HEK293 (cell line): Measurements from ENCODE around the gene POLD3.

Source experiments
- CTCF ChIA-PET: fragments of 350-600 bp; formaldehyde crosslinking; extraction: SDS; loops from one replicate; lab custom pipeline; 2021; ENCODE audit warnings: antibody characterized with exemption; lab: Yijun Ruan, JAX
- POLR2A ChIA-PET: fragments of 300-600 bp; formaldehyde crosslinking; extraction: SDS; loops from one replicate; lab custom pipeline; 2020; ENCODE audit warnings: antibody characterized with exemption, inconsistent platforms; lab: Yijun Ruan, JAX
- H3K27ac ChIP-seq: fragments of 200-500 bp; sonication (Bioruptor generic); 2 replicates; pipeline ENCODE4 v1.5.1; 2014; ENCODE audit warnings: low read depth, low read length, control low read depth, inconsistent platforms; ENCODE audit errors: extremely low read depth
- H3K36me3 ChIP-seq, 2 experiments: fragments of 200-500 bp in 1 of 2; sonication (Bioruptor generic) in 1 of 2; 1 replicate in 1 of 2; 2 replicates in 1 of 2; pipeline ENCODE4 v1.5.1; 2014 to 2017; ENCODE audit warnings: inconsistent platforms in 2 of 2, low read length in 2 of 2; ENCODE audit not compliant: control insufficient read depth in 2 of 2, insufficient read depth in 1 of 2
- H3K4me1 ChIP-seq: fragments of 200-500 bp; sonication (Bioruptor generic); 2 replicates; pipeline ENCODE4 v1.5.1; 2014; ENCODE audit warnings: mild to moderate bottlenecking, low read length, inconsistent platforms; ENCODE audit not compliant: control insufficient read depth, insufficient read depth
- H3K4me3 ChIP-seq: 2 replicates; pipeline ENCODE4 v1.5.1; 2011; ENCODE audit warnings: low read depth, mild to moderate bottlenecking, control low read depth, low read length, moderate library complexity
- H3K9me3 ChIP-seq: fragments of 200-500 bp; sonication (Bioruptor generic); 2 replicates; pipeline ENCODE4 v1.5.1; 2014; ENCODE audit warnings: low read depth, low read length, inconsistent platforms; ENCODE audit not compliant: control insufficient read depth, insufficient read depth
- BCL6B ChIP-seq: fragments of 450-650 bp; formaldehyde crosslinking; IDR thresholded peaks from 2 replicates; pipeline ENCODE4 v1.5.1; 2017; ENCODE audit warnings: missing biosample characterization, missing genetic modification characterization
- CTCF ChIP-seq: fragments of 450-650 bp; formaldehyde crosslinking; IDR thresholded peaks from 2 replicates; pipeline ENCODE4 v1.5.1; 2016; ENCODE audit warnings: missing biosample characterization, missing genetic modification characterization
- PATZ1 ChIP-seq: fragments of 450-650 bp; formaldehyde crosslinking; IDR thresholded peaks from 2 replicates; pipeline ENCODE4 v1.5.1; 2016; ENCODE audit warnings: missing biosample characterization, missing genetic modification characterization
- PRDM10 ChIP-seq: fragments of 450-650 bp; formaldehyde crosslinking; IDR thresholded peaks from 2 replicates; pipeline ENCODE4 v1.5.1; 2016; ENCODE audit warnings: missing biosample characterization, missing genetic modification characterization
- TCF7L2 ChIP-seq: IDR thresholded peaks from 2 replicates; pipeline ENCODE4 v1.6.1; 2011; ENCODE audit warnings: low read depth, mild to moderate bottlenecking, inconsistent platforms, low read length, moderate library complexity, borderline replicate concordance
- ZBTB20 ChIP-seq: fragments of 450-650 bp; formaldehyde crosslinking; IDR thresholded peaks from 2 replicates; pipeline ENCODE4 v1.5.1; 2016; ENCODE audit warnings: missing biosample characterization, missing genetic modification characterization
- ZNF221 ChIP-seq: fragments of 450-650 bp; formaldehyde crosslinking; IDR thresholded peaks from 2 replicates; pipeline ENCODE4 v1.5.1; 2017; ENCODE audit warnings: missing biosample characterization, missing genetic modification characterization, borderline replicate concordance
- ZNF23 ChIP-seq: fragments of 450-650 bp; formaldehyde crosslinking; IDR thresholded peaks from 2 replicates; pipeline ENCODE4 v1.5.1; 2016; ENCODE audit warnings: missing biosample characterization, missing genetic modification characterization, borderline replicate concordance
- ZNF629 ChIP-seq: fragments of 450-650 bp; formaldehyde crosslinking; IDR thresholded peaks from 2 replicates; pipeline ENCODE4 v1.5.1; 2017; ENCODE audit warnings: missing biosample characterization, missing genetic modification characterization
- ZNF658 ChIP-seq: fragments of 450-650 bp; formaldehyde crosslinking; IDR thresholded peaks from 2 replicates; pipeline ENCODE4; 2016; ENCODE audit warnings: missing biosample characterization, missing genetic modification characterization
- ZNF701 ChIP-seq: fragments of 450-650 bp; formaldehyde crosslinking; IDR thresholded peaks from 2 replicates; pipeline ENCODE4 v1.5.1; 2016; ENCODE audit warnings: missing biosample characterization, missing genetic modification characterization
- ZSCAN23 ChIP-seq: fragments of 450-650 bp; formaldehyde crosslinking; IDR thresholded peaks from 2 replicates; pipeline ENCODE4 v1.5.1; 2016; ENCODE audit warnings: missing biosample characterization, missing genetic modification characterization
- TF ChIP-seq, protein P1 (sequence below): fragments of 450-650 bp; formaldehyde crosslinking; IDR thresholded peaks from 2 replicates; pipeline ENCODE4 v1.5.1; 2016; ENCODE audit warnings: missing biosample characterization, missing genetic modification characterization

The POLD3 gene

DNA sequence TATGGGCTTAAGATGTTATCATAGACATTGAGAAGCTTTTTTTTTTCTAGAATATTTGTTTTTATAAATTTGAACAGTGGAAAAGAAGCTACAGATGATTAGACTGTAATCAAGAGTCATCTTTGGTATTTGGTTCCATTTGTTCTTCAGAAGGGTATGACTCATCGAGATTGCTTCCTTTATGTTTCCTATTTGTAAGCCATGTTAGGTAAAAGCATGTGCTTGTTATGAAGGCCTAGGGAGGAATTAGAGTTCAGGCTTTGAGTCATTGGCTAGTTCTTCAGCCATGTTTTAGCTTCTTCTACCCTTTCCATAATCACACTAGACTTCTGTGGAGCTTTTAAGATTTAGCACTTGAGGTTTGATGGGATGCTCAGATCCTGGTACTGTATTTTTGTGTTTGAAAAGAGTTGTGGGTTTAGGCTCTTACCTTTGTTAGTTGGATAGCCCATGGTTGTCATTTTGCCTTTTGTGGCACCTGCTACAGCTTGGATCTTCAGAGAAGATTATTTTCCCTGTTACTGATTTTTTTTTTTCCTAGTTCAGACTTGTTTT is 44.3 kb downstream of the POLD3 start:
- ChIA-PET POLR2A (no interaction called here), CTCF (interaction anchor here (0.6 to 0.9 kb wide), 2 partner anchors 27 to 1301 kb away, joined by 3 read pairs; no protein-coding TSS in a partner anchor)
- Histone ChIP-seq H3K36me3 (peaks cover 7 to 47% of the 10 kb centered on the region in 2 experiments; a peak in 2 of 3 replicates), H3K4me3 (no peak overlapping the region), H3K27ac (no peak overlapping the region), H3K9me3 (no peaks in the 10 kb centered on the region), H3K4me1 (peaks cover 14% of the 10 kb centered on the region)
- TF ChIP-seq ZNF23 (tag by site-specific recombination) (no peak), ZNF221 (tag by site-specific recombination) (no peak), ZNF629 (tag by site-specific recombination) (no peak), ZBTB20 (tag by site-specific recombination) (no peak), ZNF658 (no peak), ZNF701 (tag by site-specific recombination) (no peak), TCF7L2 (no peak), CTCF (no peak)

- Histone ChIP-seq H3K36me3 (peaks cover 7 to 57% of the 10 kb centered on the region in 2 experiments), H3K4me3 (no peak overlapping the region), H3K9me3 (no peaks in the 10 kb centered on the region), H3K4me1 (peaks cover 14% of the 10 kb centered on the region), H3K27ac (no peak overlapping the region)
- CTCF ChIA-PET = interaction anchor here (0.6 to 0.9 kb wide), 3 partner anchors 64 to 89 kb away, joined by 3 read pairs; no protein-coding TSS in a partner anchor
- TF ChIP-seq, protein P1, sequence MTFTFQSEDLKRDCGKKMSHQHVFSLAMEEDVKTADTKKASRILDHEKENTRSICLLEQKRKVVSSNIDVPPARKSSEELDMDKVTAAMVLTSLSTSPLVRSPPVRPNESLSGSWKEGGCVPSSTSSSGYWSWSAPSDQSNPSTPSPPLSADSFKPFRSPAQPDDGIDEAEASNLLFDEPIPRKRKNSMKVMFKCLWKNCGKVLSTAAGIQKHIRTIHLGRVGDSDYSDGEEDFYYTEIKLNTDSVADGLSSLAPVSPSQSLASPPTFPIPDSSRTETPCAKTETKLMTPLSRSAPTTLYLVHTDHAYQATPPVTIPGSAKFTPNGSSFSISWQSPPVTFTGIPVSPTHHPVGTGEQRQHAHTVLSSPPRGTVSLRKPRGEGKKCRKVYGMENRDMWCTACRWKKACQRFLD (tag by site-specific recombination) = no peak
- 0 out of 2 replicates have a peak, but pooled peaks have one; percentile 9 for TF ChIP-seq PRDM10 (tag by site-specific recombination)
- TF ChIP-seq ZSCAN23 (tag by site-specific recombination) = no peak
- TF ChIP-seq PATZ1 (tag by site-specific recombination) = no peak
- no peak for TF ChIP-seq BCL6B
- POLR2A ChIA-PET = interaction anchor here (1.2 kb wide), 1 partner anchor 45 kb away, joined by 3 read pairs; the partner anchor contains the start of gene POLD3
Observed at GRCh38 chr11:74637700-74638099, 45.3 kb downstream of the POLD3 start.
